Stimulated activated CD4-positive, alpha-beta T cell treated with anti-CD3 and anti-CD28 coated beads, TNF-alpha, amount 100 ng/mL, for 24 hours (primary cell): Measurements from ENCODE around the gene TNFRSF1A.
A peak's percentile ranks its signal among the peaks of the same experiment; 100 is the strongest.

Source experiments
- DNase-seq, 3 experiments: peaks; one replicate each; pipeline ENCODE4 v3.0.0-alpha.2; 2020; ENCODE audit warnings: low read depth in 3 of 3

Gene TNFRSF1A

GRCh38 chr12:6374786-6375160, 32.9 kb upstream of the TNFRSF1A start:
- DNase-seq, result no peak

DNA sequence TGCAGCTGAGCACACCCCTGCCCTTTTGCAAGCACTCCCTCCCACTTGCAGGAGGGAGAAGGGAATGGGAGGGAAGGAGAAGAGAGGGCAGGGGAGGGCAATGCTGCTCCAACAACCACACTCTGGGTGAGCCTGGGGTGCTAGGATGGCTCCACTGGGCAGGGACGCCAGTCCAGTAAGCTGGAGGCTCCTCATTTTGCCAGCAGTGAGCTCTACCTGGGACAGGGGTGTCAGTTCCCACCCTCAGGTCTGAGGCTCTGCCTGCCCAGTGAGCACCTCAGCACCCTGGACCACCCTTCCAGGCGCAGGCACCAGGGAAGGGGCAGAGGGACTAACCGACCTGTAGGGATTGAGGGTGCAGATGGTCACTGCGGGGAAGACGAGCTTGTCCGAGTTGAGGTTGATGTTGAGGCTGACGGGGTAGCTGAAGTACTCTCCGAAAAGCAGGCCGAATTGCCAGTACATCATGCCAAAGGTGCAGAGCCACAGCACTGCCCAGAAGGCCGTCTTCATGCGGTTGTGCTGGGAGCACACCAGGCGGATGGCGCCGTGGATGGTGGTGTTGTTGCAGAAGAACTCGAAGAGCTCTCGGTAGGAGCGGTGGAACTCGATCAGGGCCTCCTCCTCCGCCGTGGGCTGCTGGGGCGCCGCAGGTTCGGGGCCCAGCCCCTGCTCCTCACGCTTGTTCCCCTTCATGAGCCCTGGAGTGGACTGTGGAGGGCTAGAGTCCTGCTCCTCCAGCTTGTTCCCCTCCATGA, 32.3 kb upstream of the TNFRSF1A start:
- no peak for DNase-seq

DNA sequence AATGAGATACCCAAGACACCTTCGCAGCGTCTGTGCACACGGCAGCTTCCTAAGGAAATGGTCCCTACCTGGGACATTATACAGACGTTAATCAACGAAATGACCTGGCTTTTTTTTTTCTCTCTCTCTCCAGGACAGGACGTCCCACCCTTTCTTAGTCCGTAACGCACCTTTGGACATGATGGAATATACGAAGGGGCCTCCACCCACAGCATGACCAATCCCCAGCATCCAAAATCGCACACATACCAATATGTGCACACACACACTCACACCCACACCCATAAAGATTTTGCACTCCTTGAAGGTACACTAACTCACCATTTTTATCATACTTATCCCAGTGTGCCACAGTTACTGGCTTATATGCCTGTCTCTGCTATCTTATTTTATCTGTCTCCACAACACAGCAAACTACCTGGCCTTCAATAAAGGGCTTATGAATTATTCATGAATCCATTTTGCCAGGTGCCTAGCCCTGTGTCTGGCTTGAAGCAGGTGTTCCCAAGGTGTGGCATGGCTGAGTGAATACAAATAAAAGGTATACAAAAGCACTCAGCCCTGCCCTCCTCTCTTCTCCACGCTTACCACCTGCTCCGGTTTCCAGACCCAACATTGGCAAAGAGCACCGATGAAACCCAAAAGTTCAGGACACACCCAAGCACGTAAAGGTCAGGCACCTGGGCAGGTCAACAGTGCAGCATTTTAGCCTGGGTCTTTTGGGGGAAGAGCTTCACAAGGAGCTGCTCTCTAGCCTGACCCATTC, 31.3 kb upstream of the TNFRSF1A start:
- DNase-seq, result no peak

GRCh38 chr12:6372403-6373003, 30.6 kb upstream of the TNFRSF1A start:
- DNase-seq, result no peak

GRCh38 chr12:6370994-6371754, 29.3 kb upstream of the TNFRSF1A start:
- DNase-seq, result no peak

- no peak for DNase-seq
Measured at GRCh38 chr12:6370576-6370935, 28.7 kb upstream of the TNFRSF1A start.

DNA sequence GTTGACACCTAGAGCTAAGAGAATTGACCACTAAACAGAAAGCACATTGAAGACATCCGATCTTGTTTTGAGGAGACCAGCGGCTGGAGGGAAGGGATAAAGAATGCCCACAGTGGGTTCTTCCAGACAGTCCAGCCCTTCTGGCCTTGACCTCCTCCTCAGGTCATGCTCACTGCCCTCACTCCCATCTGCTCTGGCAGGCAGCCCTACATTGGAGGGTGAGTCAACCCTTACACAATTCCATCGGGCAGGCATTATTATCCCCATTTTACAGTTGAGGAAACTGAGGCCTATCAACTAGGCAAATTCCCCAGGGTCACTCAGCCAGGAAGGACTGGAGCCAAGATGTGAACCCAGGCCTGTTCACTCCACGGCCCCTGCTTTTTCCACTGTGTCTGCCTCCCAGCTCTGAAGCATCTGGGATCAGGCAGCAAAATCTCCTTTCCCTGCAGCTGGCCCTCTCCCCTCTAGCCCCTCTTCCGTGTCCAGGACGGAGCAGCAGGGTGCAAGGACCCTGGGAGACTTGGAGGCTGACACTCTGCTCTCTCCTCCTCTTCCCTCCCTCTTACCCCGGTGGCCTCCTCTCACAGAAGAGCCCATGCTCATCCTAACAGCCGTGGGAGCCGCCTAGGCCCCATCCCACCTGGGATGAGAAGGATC, 28.2 kb upstream of the TNFRSF1A start:
- DNase-seq, result no peak

DNA sequence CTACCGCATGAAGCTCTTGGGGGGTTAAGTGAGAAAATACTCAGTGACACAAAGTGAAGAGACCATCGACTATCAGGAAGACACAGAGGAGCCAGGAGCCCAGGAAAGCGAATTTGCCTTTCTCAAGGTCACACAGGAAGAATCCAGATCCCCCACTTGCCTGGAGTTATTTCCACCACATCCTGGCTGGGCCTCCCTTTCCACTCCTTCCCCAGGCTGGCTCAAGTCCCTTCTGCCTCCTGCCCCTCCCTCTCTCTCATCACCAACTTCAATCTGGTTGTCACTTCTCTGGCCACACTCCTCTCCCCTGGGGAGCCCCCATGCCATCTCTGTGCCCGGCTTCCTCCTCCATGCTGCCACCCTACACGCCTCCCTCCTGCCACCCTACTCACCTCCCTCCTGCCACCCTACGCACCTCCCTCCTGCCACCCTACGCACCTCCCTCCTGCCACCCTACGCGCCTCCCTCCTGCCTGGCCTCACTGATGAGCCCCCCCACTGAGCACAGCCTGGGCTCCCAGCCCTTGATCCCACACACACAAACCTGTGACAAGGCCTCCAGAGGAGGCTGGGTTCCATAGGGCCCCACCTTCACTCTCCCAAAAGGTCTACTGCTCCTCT, 27.1 kb upstream of the TNFRSF1A start:
- no peak for DNase-seq

DNA sequence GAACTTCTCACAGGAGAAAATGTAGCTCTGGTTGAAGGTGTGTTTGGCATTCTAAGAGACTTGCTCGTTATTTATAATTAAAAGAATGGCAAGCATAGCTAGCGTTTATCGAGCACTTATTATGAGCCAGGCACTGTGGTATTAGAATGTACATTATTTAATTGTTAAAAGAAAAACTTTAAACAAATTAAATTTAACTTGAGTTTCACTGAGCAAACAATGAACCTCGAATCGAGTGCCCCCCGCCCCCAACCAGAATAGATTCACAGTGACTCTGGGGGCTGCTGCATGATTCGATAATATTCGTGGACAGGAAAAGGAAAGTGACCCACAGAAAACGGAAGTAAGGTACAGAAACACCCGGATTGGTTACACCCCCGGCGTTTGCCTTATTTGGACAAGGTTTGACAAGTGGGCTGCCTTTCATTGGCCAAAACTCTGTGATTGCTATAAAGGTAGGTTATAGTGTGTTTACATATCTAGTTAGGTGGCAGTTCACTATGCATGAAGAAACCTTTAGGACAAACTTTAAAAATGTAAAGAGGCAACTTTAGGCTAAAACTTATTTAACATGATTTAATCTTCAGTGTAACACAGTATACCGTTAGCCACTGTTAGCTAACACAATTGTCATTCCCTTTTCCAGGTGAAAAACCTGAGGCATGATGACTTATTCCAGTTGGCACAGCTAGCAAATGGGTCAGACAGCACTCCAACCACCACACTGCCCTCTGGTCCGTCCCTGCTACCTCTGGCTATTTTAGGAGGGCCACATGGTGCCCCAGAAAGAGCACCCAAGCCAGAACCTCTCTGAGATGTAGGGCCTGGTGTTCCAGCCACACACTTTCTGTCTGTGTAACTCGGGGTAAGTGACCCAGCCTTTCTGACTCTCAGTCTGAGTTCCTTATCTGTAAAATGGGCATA, 26.4 kb upstream of the TNFRSF1A start:
- no peak for DNase-seq

GRCh38 chr12:6367065-6367968, 25.4 kb upstream of the TNFRSF1A start:
- DNase-seq, result peak in 1 of 3 experiments; percentile 27

GRCh38 chr12:6364044-6364374, 22.1 kb upstream of the TNFRSF1A start:
- no peak for DNase-seq

GRCh38 chr12:6363330-6364043, 21.6 kb upstream of the TNFRSF1A start:
- peak; percentile 28 to 76 (median 50) for DNase-seq

DNA sequence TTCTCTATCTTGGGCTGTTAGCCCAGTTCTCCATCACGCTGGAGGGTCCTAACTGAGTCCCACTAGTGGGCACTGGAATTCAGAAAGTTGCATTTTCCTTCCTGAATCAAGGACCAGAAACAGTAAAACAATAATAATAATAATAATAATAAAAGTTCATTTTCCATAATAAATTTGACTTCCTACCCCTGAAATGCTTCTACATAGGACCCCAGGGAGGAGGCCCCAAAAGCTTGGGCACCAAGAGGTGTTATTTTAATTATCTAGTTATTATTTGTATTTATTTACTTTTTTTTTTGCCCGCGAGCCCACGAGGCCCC, 21.1 kb upstream of the TNFRSF1A start:
- no peak for DNase-seq

GRCh38 chr12:6362403-6362802, 20.5 kb upstream of the TNFRSF1A start:
- DNase-seq, result no peak

GRCh38 chr12:6361834-6362233, 20.0 kb upstream of the TNFRSF1A start:
- no peak for DNase-seq

- DNase-seq, result no peak
Measured at GRCh38 chr12:6360578-6361490, 19.0 kb upstream of the TNFRSF1A start.

DNA sequence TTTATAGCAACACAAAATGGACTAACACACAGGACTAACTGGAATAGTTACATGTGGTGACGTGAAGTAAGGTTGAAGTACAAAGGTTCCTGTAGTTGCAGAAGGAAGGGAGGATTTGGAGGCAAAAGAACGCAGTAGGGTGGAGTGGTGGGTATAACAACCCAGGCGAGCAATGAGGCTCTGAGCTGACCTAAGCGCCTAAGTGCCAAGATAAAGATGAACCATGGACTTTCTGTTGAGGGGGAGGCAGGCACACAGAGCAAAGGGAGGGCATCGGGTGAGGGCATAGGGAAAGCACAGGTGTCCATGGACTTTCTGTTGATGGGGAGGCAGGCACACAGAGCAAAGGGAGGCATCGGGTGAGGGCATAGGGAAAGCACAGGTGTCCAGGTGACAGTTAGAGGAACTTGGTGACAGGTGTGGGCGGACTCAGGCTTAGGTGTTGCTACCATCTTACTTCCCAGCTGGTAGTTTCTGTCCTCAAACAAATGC, 18.2 kb upstream of the TNFRSF1A start:
- no peak for DNase-seq
